Measurements from ENCODE around the gene FBXO2. TPM values are rescaled to one million over a fixed set of nuclear protein-coding genes. Genes with fewer than 3 reads are reported as not detected.
"Not testable (repeated sequence)": the region's sequence is repeated elsewhere in the genome, so short reads cannot be mapped to it uniquely, and the experiment has no call there.

Gene FBXO2
- polyA plus RNA-seq, 1 experiment: 2.2 TPM

- ChIA-PET CTCF (no interaction called here), POLR2A (no interaction called here)
- peaks cover 2% of the 10 kb centered on the region; the same call in 1 of the 2 replicates for H3K27me3 ChIP-seq (ENCODE audit: control insufficient read depth, insufficient read depth, low read length)
- H3K36me3 ChIP-seq (ENCODE audit: control insufficient read depth, insufficient read depth, low read length): no peaks in the 10 kb centered on the region
- DNase-seq (ENCODE audit: low read depth): no peak
- TF ChIP-seq CTCF (IDR thresholded peaks at IDR 0.05; ENCODE audit: insufficient read depth, low read depth, low read length): no peak
- no peak overlapping the region for H3K4me3 ChIP-seq (ENCODE audit: low read depth, low read length)
Observed at GRCh38 chr1:11615090-11615489, 39.1 kb downstream of the FBXO2 start.

GRCh38 chr1:11613347-11613746 is 40.9 kb downstream of the FBXO2 start:
- Histone ChIP-seq H3K27me3 (ENCODE audit: control insufficient read depth, insufficient read depth, low read length) (peaks cover 2% of the 10 kb centered on the region; the same call in 1 of the 2 replicates), H3K36me3 (ENCODE audit: control insufficient read depth, insufficient read depth, low read length) (no peaks in the 10 kb centered on the region), H3K4me3 (ENCODE audit: low read depth, low read length) (no peak overlapping the region)
- POLR2A ChIA-PET: no interaction called here
- no peak for DNase-seq (ENCODE audit: low read depth)
- no peak for TF ChIP-seq CTCF (IDR thresholded peaks at IDR 0.05; ENCODE audit: insufficient read depth, low read depth, low read length)
- CTCF ChIA-PET: interaction anchor here (0.9 kb wide), 1 partner anchor 30 kb away, joined by 3 read pairs; no protein-coding TSS in a partner anchor

- DNase-seq (ENCODE audit: low read depth): no peak
- ChIA-PET CTCF (interaction anchor here (1.9 kb wide), 1 partner anchor 34 kb away, joined by 7 read pairs; no protein-coding TSS in a partner anchor), POLR2A (no interaction called here)
- Histone ChIP-seq H3K36me3 (ENCODE audit: control insufficient read depth, insufficient read depth, low read length) (no peaks in the 10 kb centered on the region), H3K4me3 (ENCODE audit: low read depth, low read length) (no peak overlapping the region), H3K27me3 (ENCODE audit: control insufficient read depth, insufficient read depth, low read length) (peaks cover 2% of the 10 kb centered on the region; the same call in 1 of the 2 replicates)
- TF ChIP-seq CTCF (IDR thresholded peaks at IDR 0.05; ENCODE audit: insufficient read depth, low read depth, low read length): no peak
Observed at GRCh38 chr1:11611638-11612327, 42.4 kb downstream of the FBXO2 start.

- DNase-seq (ENCODE audit: low read depth): no peak
- Histone ChIP-seq H3K4me3 (ENCODE audit: low read depth, low read length) (no peak overlapping the region), H3K27me3 (ENCODE audit: control insufficient read depth, insufficient read depth, low read length) (peaks cover 2% of the 10 kb centered on the region; the same call in 1 of the 2 replicates), H3K36me3 (ENCODE audit: control insufficient read depth, insufficient read depth, low read length) (no peaks in the 10 kb centered on the region)
- TF ChIP-seq CTCF (IDR thresholded peaks at IDR 0.05; ENCODE audit: insufficient read depth, low read depth, low read length): no peak
- ChIA-PET POLR2A (no interaction called here), CTCF (no interaction called here)
Observed at GRCh38 chr1:11610629-11611180, 43.5 kb downstream of the FBXO2 start.

- CTCF ChIA-PET; H3K36me3 ChIP-seq (ENCODE audit: control insufficient read depth, insufficient read depth, low read length); DNase-seq (ENCODE audit: low read depth); H3K27me3 ChIP-seq (ENCODE audit: control insufficient read depth, insufficient read depth, low read length); H3K4me3 ChIP-seq (ENCODE audit: low read depth, low read length); POLR2A ChIA-PET: not testable (repeated sequence)
Observed at GRCh38 chr1:11609378-11609777, 44.9 kb downstream of the FBXO2 start.

- H3K27me3 ChIP-seq (ENCODE audit: control insufficient read depth, insufficient read depth, low read length); H3K36me3 ChIP-seq (ENCODE audit: control insufficient read depth, insufficient read depth, low read length); DNase-seq (ENCODE audit: low read depth); H3K4me3 ChIP-seq (ENCODE audit: low read depth, low read length); CTCF ChIA-PET; POLR2A ChIA-PET: not testable (repeated sequence)
Observed at GRCh38 chr1:11608596-11609130, 45.6 kb downstream of the FBXO2 start.

All from BJ (cell line).